Fibroblast of skin of right biceps (primary cell): ENCODE results near the gene EPHB1.

Experiments
- DNase-seq: peaks from one replicate; pipeline ENCODE4 v3.0.0-alpha.2; 2013

EPHB1 gene

DNA sequence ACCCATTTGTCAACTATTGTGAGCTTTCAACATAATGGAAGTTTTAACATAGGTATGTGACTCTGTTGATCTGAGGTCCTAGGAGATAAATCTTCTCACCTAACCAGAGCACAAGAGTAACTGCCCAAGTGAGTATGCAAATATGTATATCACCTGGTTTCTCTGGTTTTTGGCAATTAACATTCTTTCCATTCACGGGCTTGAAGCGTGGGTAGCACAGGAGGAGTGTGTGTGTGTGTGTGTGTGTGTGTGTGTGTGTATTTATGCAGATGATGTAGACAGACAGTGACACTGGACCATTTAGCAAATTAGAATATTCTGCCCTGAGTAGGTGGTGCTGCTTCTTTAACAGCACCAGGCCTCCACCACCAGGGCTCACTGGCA is 15.0 kb downstream of the EPHB1 start:
- no peak for DNase-seq

DNA sequence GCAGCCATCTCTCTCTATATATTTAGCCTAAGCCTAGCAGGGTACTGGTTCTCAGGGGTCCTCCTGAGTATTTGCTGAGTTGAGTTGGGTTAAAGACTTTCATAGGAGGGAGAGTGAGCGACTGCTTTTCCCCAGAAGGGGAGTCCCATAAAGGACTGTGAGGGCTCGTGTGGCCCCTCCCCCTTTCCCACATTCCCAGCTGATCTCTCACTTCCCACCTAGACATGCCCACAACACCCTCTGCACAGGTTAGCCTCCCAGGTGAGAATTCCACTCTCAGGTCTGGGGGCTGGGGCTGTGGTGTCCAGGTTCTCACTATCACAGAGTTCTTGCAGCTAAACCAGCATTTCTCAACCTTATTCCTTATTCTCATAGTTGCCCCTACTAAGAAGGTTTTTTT is 15.8 kb downstream of the EPHB1 start:
- no peak for DNase-seq

DNA sequence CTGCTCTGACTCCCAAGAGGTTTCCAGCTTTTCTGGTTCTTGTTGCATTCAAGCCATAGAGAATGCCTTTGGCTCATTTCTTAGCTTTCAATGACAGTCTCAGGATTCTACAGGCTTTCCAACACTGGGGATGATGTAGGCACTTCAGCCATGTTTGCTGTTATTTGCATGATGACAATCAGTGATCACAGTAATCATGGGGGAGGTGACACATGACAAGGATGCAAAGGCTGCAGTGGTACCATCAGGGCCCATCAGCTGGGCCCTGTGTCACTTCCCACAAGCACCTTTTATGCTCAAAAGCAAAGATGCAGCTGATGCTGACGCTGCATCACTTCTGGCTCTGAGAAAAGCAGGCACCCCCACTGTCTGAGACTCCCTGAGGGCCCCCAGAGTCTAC is 18.6 kb downstream of the EPHB1 start:
- DNase-seq = no peak

DNA sequence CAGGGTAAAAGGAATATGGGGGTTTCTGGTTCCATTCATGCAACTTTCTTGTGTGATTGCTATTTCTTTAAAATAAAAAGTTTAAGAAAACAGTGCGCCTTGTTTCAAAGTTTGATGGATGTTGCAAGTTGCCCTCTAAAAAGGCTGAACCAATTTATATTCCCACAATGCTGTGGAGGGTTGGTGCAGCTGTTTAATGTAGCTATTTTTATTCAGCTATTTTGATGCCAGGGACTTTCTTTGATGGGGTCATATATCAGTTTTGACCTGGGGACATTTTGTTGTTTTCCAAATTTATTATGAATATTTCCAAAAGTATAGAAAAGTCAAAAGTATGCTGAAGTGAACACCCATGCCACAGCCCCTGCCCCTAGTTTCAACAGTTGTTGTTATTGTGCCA is 20.5 kb downstream of the EPHB1 start:
- no peak for DNase-seq

DNA sequence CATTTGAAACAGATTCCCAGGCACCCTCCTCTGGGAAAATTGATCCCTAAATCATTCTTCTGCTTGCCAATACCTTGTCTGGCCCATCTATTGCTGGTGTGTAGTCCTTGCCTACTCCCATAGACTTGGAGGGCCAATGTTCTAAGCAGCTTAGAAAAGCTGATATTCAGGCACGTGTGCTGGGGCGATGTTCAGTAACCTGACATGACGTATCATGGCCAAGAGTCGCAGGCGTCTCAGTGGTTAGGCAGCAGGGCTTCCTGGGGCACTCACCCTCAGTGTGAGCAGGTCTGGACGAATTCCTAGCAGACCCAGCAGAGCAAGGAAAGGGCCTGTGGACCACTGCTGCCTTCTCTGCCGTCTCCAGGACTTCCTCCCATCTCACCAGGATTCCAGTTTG is 21.6 kb downstream of the EPHB1 start:
- DNase-seq = no peak

DNA sequence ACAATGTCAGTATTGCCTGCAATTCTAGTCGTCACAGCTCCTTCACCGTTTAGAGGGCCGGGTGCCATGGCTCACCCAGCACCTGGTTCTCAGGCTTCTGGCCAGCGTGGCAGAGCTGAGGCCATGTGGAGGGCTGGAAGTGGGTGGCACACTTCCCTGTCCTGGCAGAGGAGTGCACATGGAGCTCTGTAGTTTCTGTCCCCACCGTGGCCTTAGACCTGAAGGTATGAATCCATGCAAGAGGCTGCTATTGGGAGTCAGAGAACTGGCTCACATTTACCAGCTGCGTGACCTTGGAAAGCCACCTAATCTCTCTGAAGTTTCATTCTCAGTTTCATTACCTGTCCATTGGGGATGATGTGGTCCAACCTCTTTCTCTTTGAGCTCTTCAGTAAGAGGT is 22.2 kb downstream of the EPHB1 start:
- no peak for DNase-seq

GRCh38 chr3:134820994-134821393 is 25.9 kb downstream of the EPHB1 start:
- DNase-seq = no peak

DNA sequence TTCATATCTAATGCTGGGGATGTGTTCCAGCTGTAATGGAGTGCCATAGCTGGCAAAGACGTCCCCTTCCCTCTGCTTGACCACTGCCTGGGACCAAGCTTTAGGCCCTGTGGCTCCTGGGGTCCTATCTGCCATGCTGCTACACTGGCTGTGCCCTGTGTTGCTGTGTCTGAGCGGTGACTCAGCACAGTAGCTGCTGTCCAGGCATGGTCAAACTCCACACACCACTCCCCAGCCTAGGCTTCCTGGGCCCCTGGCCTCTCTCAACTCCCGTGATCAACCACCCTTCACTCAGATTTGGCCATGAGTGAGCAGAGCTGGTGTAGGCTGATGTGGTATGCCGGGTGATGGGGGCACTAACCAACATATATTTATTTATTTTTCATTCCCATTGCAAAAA is 27.0 kb downstream of the EPHB1 start:
- DNase-seq = no peak

DNA sequence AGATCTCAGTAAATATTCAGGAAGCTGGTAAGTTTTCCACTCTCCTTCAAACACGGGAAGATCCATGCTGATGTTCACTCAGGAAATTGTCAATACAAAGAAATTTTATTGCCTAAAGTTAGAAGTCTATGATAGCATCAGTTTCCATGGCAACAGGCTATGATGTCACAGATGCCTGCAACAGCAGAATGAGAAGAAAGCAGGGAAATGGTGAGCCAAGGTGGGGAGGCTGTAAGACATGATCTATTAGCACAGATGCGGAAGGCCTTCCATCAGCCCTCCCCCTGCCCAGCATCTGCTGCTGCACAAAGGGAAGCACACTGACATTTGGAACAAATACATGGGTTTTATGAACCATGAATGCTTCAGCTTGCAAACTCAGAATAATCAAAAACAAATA is 28.6 kb downstream of the EPHB1 start:
- DNase-seq = no peak

GRCh38 chr3:134824791-134825190 is 29.7 kb downstream of the EPHB1 start:
- DNase-seq = no peak

- no peak for DNase-seq
Observed at GRCh38 chr3:134827213-134827612, 32.2 kb downstream of the EPHB1 start.

- DNase-seq = no peak
Observed at GRCh38 chr3:134829721-134830120, 34.7 kb downstream of the EPHB1 start.

- DNase-seq = no peak
Observed at GRCh38 chr3:134832585-134832984, 37.5 kb downstream of the EPHB1 start.

DNA sequence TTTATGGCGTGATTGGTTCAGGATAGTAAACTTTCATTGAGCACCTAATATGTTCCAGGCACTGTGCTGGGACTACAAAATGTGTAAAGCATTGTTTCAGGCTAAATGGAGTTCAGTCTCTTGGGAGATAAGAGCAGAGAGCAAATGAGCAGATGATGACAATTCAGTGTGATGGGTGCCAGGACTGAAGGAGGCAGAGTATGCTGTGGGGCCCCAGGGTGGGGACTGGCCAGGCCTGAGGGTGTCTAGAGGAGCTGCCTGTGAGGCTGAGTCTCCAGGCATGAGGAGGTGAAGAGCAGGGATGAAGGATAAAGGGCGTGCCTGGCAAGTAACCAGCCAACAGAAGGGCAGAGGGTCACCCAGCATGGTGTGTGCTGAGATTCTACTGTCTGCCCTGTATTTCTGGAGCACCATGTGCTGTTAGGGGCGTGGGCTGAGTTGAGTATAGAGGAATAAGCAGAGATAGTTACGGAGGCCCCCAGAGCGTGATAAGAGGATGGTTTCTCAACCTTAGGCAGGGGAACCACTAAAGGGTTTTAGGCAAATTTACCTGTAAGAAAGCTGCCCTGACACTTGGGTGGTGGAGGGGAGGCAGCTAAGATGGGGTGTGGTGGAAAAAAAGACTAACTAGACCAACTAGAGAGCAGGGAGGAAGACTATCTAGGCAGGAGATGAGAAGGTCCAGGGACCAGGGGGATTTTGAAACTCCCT is 38.5 kb downstream of the EPHB1 start:
- DNase-seq = no peak

DNA sequence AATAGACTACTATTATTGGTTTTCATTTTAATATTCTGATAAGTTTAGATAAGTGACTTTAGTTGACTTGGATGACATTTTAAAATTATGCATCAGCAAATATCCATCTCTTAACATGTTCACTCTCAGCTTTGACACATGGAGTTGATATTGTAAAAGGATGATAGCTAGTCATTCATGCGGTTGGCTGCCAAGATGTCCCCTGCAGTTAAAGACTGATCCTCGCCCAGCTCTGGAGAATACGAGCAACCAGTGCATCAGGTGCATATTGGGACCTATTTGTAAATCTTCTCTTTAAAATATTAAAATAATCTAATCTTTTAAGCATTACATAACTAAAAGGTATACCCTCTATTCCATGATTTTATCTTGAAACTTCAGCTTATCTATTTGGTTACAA is 41.9 kb downstream of the EPHB1 start:
- DNase-seq = no peak

DNA sequence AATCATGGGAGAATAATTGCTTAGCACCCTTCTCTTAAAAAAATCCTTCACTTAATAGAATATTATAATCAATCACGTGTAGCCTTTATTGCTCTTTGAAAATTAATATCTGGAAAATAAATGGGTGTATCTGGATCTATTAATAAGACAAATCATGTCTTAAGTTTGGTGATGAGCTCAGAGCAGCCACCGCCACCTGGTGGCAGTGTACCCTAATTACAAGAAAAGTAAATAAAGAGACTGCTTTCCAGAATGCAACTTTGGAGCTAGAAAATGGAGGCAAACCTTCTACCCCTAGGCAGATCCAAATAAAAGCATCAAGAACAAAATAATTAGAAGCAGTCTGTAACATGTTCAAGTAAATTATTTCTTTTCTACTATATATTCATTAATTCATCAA is 43.5 kb downstream of the EPHB1 start:
- no peak for DNase-seq

DNA sequence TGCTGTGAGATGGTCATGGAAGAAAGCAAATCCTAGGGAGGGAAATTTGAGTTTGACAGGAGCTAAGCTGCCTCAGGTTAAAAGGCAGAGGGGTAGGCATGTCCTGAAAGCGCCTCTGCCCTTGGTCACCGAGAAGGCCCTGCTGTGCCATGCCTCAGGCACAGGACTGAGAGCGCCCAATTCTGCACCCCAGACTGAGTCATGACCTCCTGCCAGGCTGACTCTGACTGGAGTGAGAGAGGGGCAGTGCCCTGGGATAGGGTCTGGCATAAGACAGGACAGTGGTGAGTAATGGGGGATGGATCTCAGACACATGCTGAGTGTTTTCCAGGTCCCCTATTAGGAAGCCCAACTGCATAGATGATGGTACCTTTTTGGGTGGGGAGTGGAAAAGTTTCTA is 44.4 kb downstream of the EPHB1 start:
- DNase-seq = no peak

- no peak for DNase-seq
Observed at GRCh38 chr3:134839990-134840389, 44.9 kb downstream of the EPHB1 start.

- no peak for DNase-seq
Observed at GRCh38 chr3:134840459-134840858, 45.4 kb downstream of the EPHB1 start.

DNA sequence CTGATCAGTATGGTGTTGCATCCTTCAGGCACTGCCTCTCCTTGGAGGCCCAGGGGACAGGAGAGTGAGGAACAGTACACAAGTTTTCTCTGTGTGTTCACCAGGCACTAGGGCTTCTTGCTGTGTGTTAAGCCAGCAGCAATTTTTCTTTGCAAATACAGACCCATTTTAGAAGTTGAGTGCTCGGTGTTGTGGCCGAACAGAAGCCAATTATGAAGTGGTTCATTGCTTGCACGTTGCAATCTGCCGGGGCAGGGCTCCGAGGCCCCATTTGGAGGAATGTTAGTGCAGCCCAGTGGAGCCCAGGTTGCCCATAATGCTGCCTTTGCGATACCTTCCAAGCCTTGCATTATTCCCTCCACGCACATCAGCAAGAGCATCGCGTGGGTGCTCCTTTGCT is 51.0 kb downstream of the EPHB1 start:
- no peak for DNase-seq

- DNase-seq = peak; percentile 98
Observed at GRCh38 chr3:134846911-134847317, 51.9 kb downstream of the EPHB1 start.

GRCh38 chr3:134847349-134847748 is 52.3 kb downstream of the EPHB1 start:
- DNase-seq = peak; percentile 23

DNA sequence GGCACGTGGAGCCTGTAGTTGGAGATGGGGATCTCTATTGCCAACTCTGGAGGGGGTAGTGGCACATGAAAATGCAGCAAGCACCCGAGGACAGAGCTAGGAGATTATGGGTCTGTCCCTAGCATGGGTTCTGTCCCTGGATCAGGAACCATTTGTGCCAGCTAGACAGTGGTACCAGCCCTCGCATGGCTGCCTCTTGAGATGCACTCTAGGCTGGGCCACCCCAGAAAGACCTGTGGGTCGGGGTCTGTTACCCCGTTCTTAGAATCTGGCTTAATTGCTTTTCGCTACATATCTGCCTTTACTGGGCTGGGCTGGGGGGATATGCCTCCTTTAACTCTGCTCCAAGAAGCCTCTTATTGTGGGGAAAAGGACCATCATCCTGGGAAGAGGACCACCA is 54.5 kb downstream of the EPHB1 start:
- DNase-seq = no peak

DNA sequence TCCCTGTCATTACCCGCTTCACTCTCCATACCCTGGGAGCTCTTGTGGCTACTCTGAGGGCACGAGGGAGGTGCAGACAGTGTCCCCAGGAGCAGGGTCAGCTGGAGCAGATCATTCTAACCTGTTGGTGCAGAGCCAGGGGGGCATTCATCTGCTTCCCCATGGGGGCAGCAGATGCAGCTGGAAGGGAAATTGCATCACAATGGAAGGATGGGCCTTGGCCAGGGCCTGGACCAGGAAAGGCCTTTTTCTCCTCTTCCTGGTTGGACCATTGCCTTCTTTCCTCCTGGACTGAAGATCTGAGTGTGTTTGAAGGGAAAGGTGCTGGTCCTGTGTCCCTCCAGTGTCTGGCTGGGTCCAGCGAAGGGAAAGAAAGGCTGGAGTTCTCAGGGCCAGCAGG is 55.7 kb downstream of the EPHB1 start:
- DNase-seq = no peak

DNA sequence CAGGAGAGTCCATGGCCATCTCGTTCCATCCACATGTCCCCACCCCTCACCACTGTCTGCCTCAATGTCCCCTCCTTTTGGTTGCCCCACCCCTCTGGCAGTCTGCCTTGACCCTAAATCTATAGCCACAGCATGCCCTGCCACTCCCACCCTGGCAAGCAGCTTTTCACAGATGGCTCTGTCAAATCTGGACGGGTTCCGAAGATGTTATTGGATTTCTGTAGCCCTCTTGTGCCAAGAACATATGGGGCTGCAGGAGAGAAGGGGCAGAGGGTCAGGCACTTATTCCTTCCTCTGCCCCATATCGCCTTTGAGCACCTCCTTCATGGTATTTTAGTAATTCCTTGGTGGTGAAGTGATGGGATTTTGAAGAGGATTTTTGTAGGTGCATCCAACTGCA is 57.1 kb downstream of the EPHB1 start:
- no peak for DNase-seq

DNA sequence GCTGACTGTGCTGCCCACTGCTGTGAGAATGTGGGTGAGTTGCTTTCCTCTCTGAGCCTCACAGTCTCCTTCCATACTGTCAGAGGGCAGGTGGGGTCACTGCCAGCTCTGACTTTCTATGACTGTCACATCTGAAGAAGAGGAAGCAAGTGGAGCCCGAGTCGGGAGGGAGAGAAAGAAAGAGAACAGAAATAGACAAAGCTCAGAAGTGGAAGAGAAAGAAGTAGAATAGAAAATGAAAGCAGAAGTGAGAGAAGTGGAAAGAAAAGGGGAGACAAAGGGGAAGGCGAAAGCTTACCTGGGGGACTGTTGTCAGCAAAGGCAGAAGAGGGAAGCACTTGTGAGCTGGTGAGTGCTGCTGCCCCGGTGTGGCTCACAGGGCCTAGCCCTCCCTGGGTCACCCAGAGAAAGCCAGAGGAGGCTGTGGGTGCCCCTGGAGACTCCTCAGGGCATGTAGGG is 57.9 kb downstream of the EPHB1 start:
- no peak for DNase-seq
